Measurements from ENCODE around the gene NAP1L1.

NAP1L1 gene

GRCh38 chr12:76060111-76060510, 24.4 kb downstream of the NAP1L1 start:
- H2AFZ ChIP-seq (ENCODE audit: insufficient read depth, low read length, poor library complexity), result no peak overlapping the region
- H2AK5ac ChIP-seq (ENCODE audit: low read length), result no peak overlapping the region
- H2BK5ac ChIP-seq (ENCODE audit: low read depth, low read length, poor library complexity), result no peak overlapping the region
- no peaks in the 10 kb centered on the region for H3K27me3 ChIP-seq (ENCODE audit: insufficient read depth, low read length)
- peaks cover 19 to 21% of the 10 kb centered on the region in 2 experiments for H3K36me3 ChIP-seq (ENCODE audit: control insufficient read depth in 1 of 2, insufficient read depth in 2 of 2, low read length in 2 of 2)
- no CpG with 5 or more reads among the region's 2 CpGs for WGBS (ENCODE audit: extremely low coverage, insufficient coverage, insufficient read length)
- H3K27ac ChIP-seq (ENCODE audit: low read depth, low read length), result no peak overlapping the region
- no peak overlapping the region for H3K18ac ChIP-seq (ENCODE audit: low read length)
- H2BK12ac ChIP-seq (ENCODE audit: low read length), result no peak overlapping the region
- no peaks in the 10 kb centered on the region for H3K9me3 ChIP-seq (ENCODE audit: insufficient read depth, low read depth, low read length)
- H4K12ac ChIP-seq (ENCODE audit: low read depth, low read length), result no peak overlapping the region
- H3K9ac ChIP-seq (ENCODE audit: low read length), result no peak overlapping the region
- no peak overlapping the region for H4K8ac ChIP-seq (ENCODE audit: low read depth, low read length)
- H3K4me2 ChIP-seq (ENCODE audit: low read length), result no peak overlapping the region
- H4K91ac ChIP-seq (ENCODE audit: low read depth, low read length), result no peak overlapping the region
- no peak overlapping the region for H3K4ac ChIP-seq (ENCODE audit: low read depth, low read length)
- H3K14ac ChIP-seq (ENCODE audit: low read length), result no peak overlapping the region
- no peak for DNase-seq
- H3K23ac ChIP-seq (ENCODE audit: low read length), result no peak overlapping the region
- H3K79me2 ChIP-seq (ENCODE audit: control insufficient read depth, insufficient read depth, low read length, poor library complexity), result peaks cover 4% of the 10 kb centered on the region
- no peak overlapping the region for H2BK120ac ChIP-seq (ENCODE audit: insufficient read depth, low read length, poor library complexity)
- no peaks in the 10 kb centered on the region for H3K4me1 ChIP-seq (ENCODE audit: control insufficient read depth in 1 of 2, insufficient read depth in 2 of 2, low read length in 2 of 2)
- H3K79me1 ChIP-seq (ENCODE audit: low read length), result no peaks in the 10 kb centered on the region
- H3K4me3 ChIP-seq (ENCODE audit: low read depth, low read length), result no peak overlapping the region

GRCh38 chr12:76057326-76057725, 27.2 kb downstream of the NAP1L1 start:
- H3K14ac ChIP-seq (ENCODE audit: low read length), result no peak overlapping the region
- no peak overlapping the region for H2BK12ac ChIP-seq (ENCODE audit: low read length)
- H2BK120ac ChIP-seq (ENCODE audit: insufficient read depth, low read length, poor library complexity), result no peak overlapping the region
- no peaks in the 10 kb centered on the region for H3K79me1 ChIP-seq (ENCODE audit: low read length)
- no peak overlapping the region for H3K9ac ChIP-seq (ENCODE audit: low read length)
- peaks cover 20 to 25% of the 10 kb centered on the region in 2 experiments for H3K36me3 ChIP-seq (ENCODE audit: control insufficient read depth in 1 of 2, insufficient read depth in 2 of 2, low read length in 2 of 2)
- H2AK5ac ChIP-seq (ENCODE audit: low read length), result no peak overlapping the region
- no peak overlapping the region for H3K4ac ChIP-seq (ENCODE audit: low read depth, low read length)
- H3K9me3 ChIP-seq (ENCODE audit: insufficient read depth, low read depth, low read length), result no peaks in the 10 kb centered on the region
- H3K27ac ChIP-seq (ENCODE audit: low read depth, low read length), result no peak overlapping the region
- H4K91ac ChIP-seq (ENCODE audit: low read depth, low read length), result no peak overlapping the region
- H2AFZ ChIP-seq (ENCODE audit: insufficient read depth, low read length, poor library complexity), result no peak overlapping the region
- no peak overlapping the region for H2BK5ac ChIP-seq (ENCODE audit: low read depth, low read length, poor library complexity)
- no CpG with 5 or more reads among the region's 7 CpGs for WGBS (ENCODE audit: extremely low coverage, insufficient coverage, insufficient read length)
- H3K4me2 ChIP-seq (ENCODE audit: low read length), result no peak overlapping the region
- H4K12ac ChIP-seq (ENCODE audit: low read depth, low read length), result no peak overlapping the region
- peaks cover 2% of the 10 kb centered on the region for H3K79me2 ChIP-seq (ENCODE audit: control insufficient read depth, insufficient read depth, low read length, poor library complexity)
- no peak for DNase-seq
- H3K27me3 ChIP-seq (ENCODE audit: insufficient read depth, low read length), result no peaks in the 10 kb centered on the region
- no peaks in the 10 kb centered on the region for H3K4me1 ChIP-seq (ENCODE audit: control insufficient read depth in 1 of 2, insufficient read depth in 2 of 2, low read length in 2 of 2)
- H3K4me3 ChIP-seq (ENCODE audit: low read depth, low read length), result no peak overlapping the region
- H4K8ac ChIP-seq (ENCODE audit: low read depth, low read length), result no peak overlapping the region
- H3K18ac ChIP-seq (ENCODE audit: low read length), result no peak overlapping the region
- no peak overlapping the region for H3K23ac ChIP-seq (ENCODE audit: low read length)

- Histone ChIP-seq H3K4ac (ENCODE audit: low read depth, low read length) (no peak overlapping the region), H3K14ac (ENCODE audit: low read length) (no peak overlapping the region), H4K12ac (ENCODE audit: low read depth, low read length) (no peak overlapping the region), H2BK12ac (ENCODE audit: low read length) (no peak overlapping the region), H3K79me1 (ENCODE audit: low read length) (no peaks in the 10 kb centered on the region), H3K9me3 (ENCODE audit: insufficient read depth, low read depth, low read length) (no peaks in the 10 kb centered on the region), H3K23ac (ENCODE audit: low read length) (no peak overlapping the region), H2AK5ac (ENCODE audit: low read length) (no peak overlapping the region), H3K79me2 (ENCODE audit: control insufficient read depth, insufficient read depth, low read length, poor library complexity) (no peaks in the 10 kb centered on the region), H3K4me1 (ENCODE audit: control insufficient read depth in 1 of 2, insufficient read depth in 2 of 2, low read length in 2 of 2) (no peaks in the 10 kb centered on the region), H3K4me3 (ENCODE audit: low read depth, low read length) (no peak overlapping the region), H3K18ac (ENCODE audit: low read length) (no peak overlapping the region), H3K27me3 (ENCODE audit: insufficient read depth, low read length) (no peaks in the 10 kb centered on the region), H3K27ac (ENCODE audit: low read depth, low read length) (no peak overlapping the region), H3K36me3 (ENCODE audit: control insufficient read depth in 1 of 2, insufficient read depth in 2 of 2, low read length in 2 of 2) (peaks cover 22 to 27% of the 10 kb centered on the region in 2 experiments), H3K9ac (ENCODE audit: low read length) (no peak overlapping the region), H2AFZ (ENCODE audit: insufficient read depth, low read length, poor library complexity) (no peak overlapping the region), H2BK5ac (ENCODE audit: low read depth, low read length, poor library complexity) (no peak overlapping the region), H4K8ac (ENCODE audit: low read depth, low read length) (no peak overlapping the region), H4K91ac (ENCODE audit: low read depth, low read length) (no peak overlapping the region), H2BK120ac (ENCODE audit: insufficient read depth, low read length, poor library complexity) (no peak overlapping the region), H3K4me2 (ENCODE audit: low read length) (no peak overlapping the region)
- no peak for DNase-seq
- no CpG with 5 or more reads among the region's 2 CpGs for WGBS (ENCODE audit: extremely low coverage, insufficient coverage, insufficient read length)
Observed at GRCh38 chr12:76055393-76055792, 29.1 kb downstream of the NAP1L1 start.

GRCh38 chr12:76049575-76050251, 34.8 kb downstream of the NAP1L1 start:
- Histone ChIP-seq H3K4me1 (ENCODE audit: control insufficient read depth in 1 of 2, insufficient read depth in 2 of 2, low read length in 2 of 2) (no peaks in the 10 kb centered on the region), H4K12ac (ENCODE audit: low read depth, low read length) (no peak overlapping the region), H2BK12ac (ENCODE audit: low read length) (no peak overlapping the region), H2AFZ (ENCODE audit: insufficient read depth, low read length, poor library complexity) (no peak overlapping the region), H3K9me3 (ENCODE audit: insufficient read depth, low read depth, low read length) (no peaks in the 10 kb centered on the region), H3K4me2 (ENCODE audit: low read length) (no peak overlapping the region), H3K27ac (ENCODE audit: low read depth, low read length) (no peak overlapping the region), H3K79me1 (ENCODE audit: low read length) (no peaks in the 10 kb centered on the region), H3K36me3 (ENCODE audit: control insufficient read depth in 1 of 2, insufficient read depth in 2 of 2, low read length in 2 of 2) (peaks cover 11 to 15% of the 10 kb centered on the region in 2 experiments), H3K14ac (ENCODE audit: low read length) (no peak overlapping the region), H3K9ac (ENCODE audit: low read length) (no peak overlapping the region), H2BK120ac (ENCODE audit: insufficient read depth, low read length, poor library complexity) (no peak overlapping the region), H3K4ac (ENCODE audit: low read depth, low read length) (no peak overlapping the region), H4K8ac (ENCODE audit: low read depth, low read length) (no peak overlapping the region), H3K4me3 (ENCODE audit: low read depth, low read length) (no peak overlapping the region), H2AK5ac (ENCODE audit: low read length) (no peak overlapping the region), H4K91ac (ENCODE audit: low read depth, low read length) (no peak overlapping the region), H3K23ac (ENCODE audit: low read length) (no peak overlapping the region), H2BK5ac (ENCODE audit: low read depth, low read length, poor library complexity) (no peak overlapping the region), H3K18ac (ENCODE audit: low read length) (no peak overlapping the region), H3K27me3 (ENCODE audit: insufficient read depth, low read length) (no peaks in the 10 kb centered on the region), H3K79me2 (ENCODE audit: control insufficient read depth, insufficient read depth, low read length, poor library complexity) (no peaks in the 10 kb centered on the region)
- no CpG with 5 or more reads among the region's 4 CpGs for WGBS (ENCODE audit: extremely low coverage, insufficient coverage, insufficient read length)
- no peak for DNase-seq
